ENCODE data around the gene PAPSS1. TPM values are rescaled to one million over a fixed set of nuclear protein-coding genes. Genes with fewer than 3 reads are reported as not detected.
"Not testable (repeated sequence)": the region's sequence is repeated elsewhere in the genome, so short reads cannot be mapped to it uniquely, and the experiment has no call there.

PAPSS1 gene
- polyA plus RNA-seq, 1 experiment: 95.5 TPM

DNA sequence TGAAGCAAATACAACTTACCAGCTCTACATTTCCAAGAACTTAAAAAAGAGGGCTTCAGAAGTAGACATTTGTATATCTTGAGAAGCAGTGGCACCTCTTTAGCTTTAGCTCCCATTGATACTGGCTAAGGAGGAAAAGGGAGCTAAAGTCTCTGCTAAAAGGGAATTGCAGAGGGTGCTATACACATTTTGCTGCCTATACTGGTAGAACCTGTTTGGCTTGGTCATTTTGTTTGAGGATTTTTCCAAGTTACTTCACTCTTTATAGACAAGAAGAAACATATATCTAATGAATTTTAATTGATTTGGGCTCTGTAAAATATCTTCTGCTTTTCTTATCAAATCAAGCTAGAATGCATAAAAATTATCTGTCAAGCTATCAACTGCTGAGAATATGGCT lies 11.8 kb downstream of the PAPSS1 start:
- Histone ChIP-seq H3K27ac (ENCODE audit: low read depth, low read length) (no peak overlapping the region), H3K9me3 (ENCODE audit: control insufficient read depth, insufficient read depth, low read length) (peaks cover 14% of the 10 kb centered on the region), H3K4me3 (ENCODE audit: low read depth, low read length) (no peak overlapping the region), H3K27me3 (ENCODE audit: control insufficient read depth, insufficient read depth, low read length) (no peaks in the 10 kb centered on the region)
- TF ChIP-seq, protein P1, sequence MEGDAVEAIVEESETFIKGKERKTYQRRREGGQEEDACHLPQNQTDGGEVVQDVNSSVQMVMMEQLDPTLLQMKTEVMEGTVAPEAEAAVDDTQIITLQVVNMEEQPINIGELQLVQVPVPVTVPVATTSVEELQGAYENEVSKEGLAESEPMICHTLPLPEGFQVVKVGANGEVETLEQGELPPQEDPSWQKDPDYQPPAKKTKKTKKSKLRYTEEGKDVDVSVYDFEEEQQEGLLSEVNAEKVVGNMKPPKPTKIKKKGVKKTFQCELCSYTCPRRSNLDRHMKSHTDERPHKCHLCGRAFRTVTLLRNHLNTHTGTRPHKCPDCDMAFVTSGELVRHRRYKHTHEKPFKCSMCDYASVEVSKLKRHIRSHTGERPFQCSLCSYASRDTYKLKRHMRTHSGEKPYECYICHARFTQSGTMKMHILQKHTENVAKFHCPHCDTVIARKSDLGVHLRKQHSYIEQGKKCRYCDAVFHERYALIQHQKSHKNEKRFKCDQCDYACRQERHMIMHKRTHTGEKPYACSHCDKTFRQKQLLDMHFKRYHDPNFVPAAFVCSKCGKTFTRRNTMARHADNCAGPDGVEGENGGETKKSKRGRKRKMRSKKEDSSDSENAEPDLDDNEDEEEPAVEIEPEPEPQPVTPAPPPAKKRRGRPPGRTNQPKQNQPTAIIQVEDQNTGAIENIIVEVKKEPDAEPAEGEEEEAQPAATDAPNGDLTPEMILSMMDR (IDR thresholded peaks at IDR 0.05; ENCODE audit: low read depth, low read length): no peak
- ChIA-PET POLR2A (no interaction called here), CTCF (no interaction called here)
- DNase-seq (ENCODE audit: low read depth, low spot score): no peak

DNA sequence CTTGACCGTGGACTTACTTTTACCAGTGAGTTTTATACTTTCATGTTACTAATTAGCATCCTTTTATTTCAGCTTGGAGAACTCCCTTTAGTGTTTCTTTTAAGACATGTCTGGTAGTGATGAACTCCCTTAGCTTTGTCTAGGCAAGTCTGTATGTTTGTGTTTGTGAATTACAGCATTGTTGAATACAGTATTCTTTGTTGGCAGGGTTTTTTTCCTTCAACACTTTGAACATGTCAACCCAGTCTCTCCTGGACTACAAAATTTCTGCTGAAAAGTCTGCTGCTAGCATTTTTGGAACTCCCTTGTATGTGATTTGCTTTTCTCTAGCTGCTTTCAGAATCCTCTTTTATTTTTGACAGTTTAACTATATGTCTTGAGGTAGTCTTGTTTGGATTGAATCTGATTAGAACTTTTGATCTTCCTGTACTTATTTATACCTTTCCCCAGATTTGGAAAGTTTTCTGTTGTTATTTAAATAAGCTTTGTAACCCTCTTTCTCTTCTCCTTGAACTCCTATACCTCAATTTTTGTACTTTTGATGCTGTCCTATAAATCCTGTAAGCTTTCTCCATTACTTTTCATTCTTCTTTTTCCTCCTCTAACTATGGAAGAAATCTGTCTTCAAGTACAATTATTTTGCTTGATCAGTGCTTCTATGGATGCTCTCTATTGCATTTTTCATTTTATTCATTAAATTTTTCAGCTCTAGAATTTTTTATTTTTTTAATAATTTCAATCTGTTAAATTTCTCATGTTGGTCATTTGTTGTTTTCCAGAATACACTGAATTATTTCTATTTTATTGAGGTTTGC lies 14.1 kb downstream of the PAPSS1 start:
- ChIA-PET POLR2A (no interaction called here), CTCF (interaction anchor here (0.8 kb wide), 1 partner anchor 31 kb away, joined by 3 read pairs; no protein-coding TSS in a partner anchor)
- DNase-seq (ENCODE audit: low read depth, low spot score): no peak
- no peak overlapping the region for H3K27ac ChIP-seq (ENCODE audit: low read depth, low read length)
- H3K9me3 ChIP-seq (ENCODE audit: control insufficient read depth, insufficient read depth, low read length): peaks cover 14% of the 10 kb centered on the region
- TF ChIP-seq, protein P1 (IDR thresholded peaks at IDR 0.05; ENCODE audit: low read depth, low read length): no peak
- no peak overlapping the region for H3K4me3 ChIP-seq (ENCODE audit: low read depth, low read length)
- H3K27me3 ChIP-seq (ENCODE audit: control insufficient read depth, insufficient read depth, low read length): no peaks in the 10 kb centered on the region

DNA sequence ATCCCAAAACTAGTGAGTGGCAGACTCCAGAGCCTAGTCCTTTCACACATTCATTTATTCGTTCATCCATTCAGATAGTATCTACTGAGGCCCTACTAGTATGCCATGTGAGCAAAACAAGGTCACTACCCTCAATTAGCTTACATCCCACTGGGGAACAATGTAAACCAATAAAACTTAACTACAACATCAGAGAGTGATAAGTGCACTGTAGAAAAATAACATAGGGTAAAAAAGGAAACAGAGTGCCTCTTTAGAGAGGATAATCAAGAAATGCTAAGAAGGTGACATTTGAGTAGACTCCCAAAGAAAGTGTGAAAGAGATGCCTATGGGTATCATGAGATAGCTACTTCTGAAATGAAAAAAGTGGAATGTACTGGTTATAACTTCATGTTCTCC lies 18.5 kb downstream of the PAPSS1 start:
- POLR2A ChIA-PET: no interaction called here
- CTCF ChIA-PET: interaction anchor here (1.2 kb wide), 1 partner anchor 33 kb away, joined by 3 read pairs; no protein-coding TSS in a partner anchor
- TF ChIP-seq, protein P1 (IDR thresholded peaks at IDR 0.05; ENCODE audit: low read depth, low read length): no peak
- no peak for DNase-seq (ENCODE audit: low read depth, low spot score)
- no peak overlapping the region for H3K4me3 ChIP-seq (ENCODE audit: low read depth, low read length)
- H3K27me3 ChIP-seq (ENCODE audit: control insufficient read depth, insufficient read depth, low read length): no peaks in the 10 kb centered on the region
- H3K9me3 ChIP-seq (ENCODE audit: control insufficient read depth, insufficient read depth, low read length): peaks cover 5% of the 10 kb centered on the region
- no peak overlapping the region for H3K27ac ChIP-seq (ENCODE audit: low read depth, low read length)

DNA sequence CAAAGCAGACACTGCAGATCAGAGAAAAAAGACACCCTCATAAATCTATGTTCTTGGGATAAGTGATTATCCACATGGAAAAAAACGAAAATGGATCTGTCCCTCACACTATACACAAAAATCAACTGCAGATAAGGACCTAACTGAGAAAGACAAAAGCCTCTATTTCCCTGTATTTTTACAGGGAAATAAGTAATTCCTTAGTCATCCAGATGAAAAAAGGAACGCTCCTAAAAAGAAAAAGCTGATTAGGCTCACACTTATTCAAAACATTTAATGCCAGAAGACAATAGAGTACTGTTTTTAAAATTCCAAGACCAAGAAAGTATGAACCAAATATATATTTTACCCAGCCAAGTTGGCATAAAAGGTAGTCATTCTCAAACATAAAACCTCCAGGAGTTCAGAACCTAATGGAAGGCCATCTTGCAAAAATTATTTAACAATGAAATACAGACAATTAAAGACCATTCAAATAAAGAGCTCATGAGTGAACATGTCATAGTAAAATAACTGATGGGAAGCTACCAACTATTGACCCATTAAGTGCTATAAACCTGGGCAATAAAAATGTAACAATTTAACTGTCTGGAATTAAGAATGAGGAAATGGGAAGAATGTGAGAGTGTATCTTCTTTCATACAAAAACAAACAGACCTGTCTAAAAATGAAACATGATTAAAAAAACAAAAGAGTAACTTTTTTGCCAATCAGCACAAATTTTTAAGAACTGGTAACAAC lies 20.4 kb downstream of the PAPSS1 start:
- no peak for DNase-seq (ENCODE audit: low read depth, low spot score)
- Histone ChIP-seq H3K27me3 (ENCODE audit: control insufficient read depth, insufficient read depth, low read length) (no peaks in the 10 kb centered on the region), H3K9me3 (ENCODE audit: control insufficient read depth, insufficient read depth, low read length) (no peaks in the 10 kb centered on the region), H3K27ac (ENCODE audit: low read depth, low read length) (no peak overlapping the region), H3K4me3 (ENCODE audit: low read depth, low read length) (no peak overlapping the region)
- ChIA-PET POLR2A (interaction anchor here (0.8 kb wide), 1 partner anchor 20 kb away, joined by 3 read pairs; the partner anchor contains the start of gene PAPSS1), CTCF (interaction anchor here (0.6 kb wide), 1 partner anchor 38 kb away, joined by 3 read pairs; no protein-coding TSS in a partner anchor)
- TF ChIP-seq, protein P1 (IDR thresholded peaks at IDR 0.05; ENCODE audit: low read depth, low read length): no peak

DNA sequence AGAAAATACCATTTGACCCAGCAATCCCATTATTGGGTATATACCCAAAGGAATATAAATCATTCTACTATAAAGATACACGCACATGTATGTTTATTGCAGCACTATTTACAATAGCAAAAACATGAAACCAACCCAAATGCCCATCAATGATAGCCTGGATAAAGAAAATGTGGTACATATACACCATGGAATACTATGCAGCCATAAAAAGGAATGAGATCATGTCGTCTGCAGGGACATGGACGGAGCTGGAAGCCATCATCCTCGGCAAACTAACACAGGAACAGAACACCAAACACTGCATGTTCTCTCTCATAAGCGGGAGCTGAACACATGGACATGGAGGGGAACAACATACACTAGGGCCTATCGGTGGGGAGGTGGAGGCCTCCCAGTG lies 23.8 kb downstream of the PAPSS1 start:
- H3K27ac ChIP-seq (ENCODE audit: low read depth, low read length); DNase-seq (ENCODE audit: low read depth, low spot score); H3K4me3 ChIP-seq (ENCODE audit: low read depth, low read length); H3K9me3 ChIP-seq (ENCODE audit: control insufficient read depth, insufficient read depth, low read length); POLR2A ChIA-PET; H3K27me3 ChIP-seq (ENCODE audit: control insufficient read depth, insufficient read depth, low read length): not testable (repeated sequence)
- CTCF ChIA-PET: interaction anchor here (0.6 kb wide), 1 partner anchor 61 kb away, joined by 3 read pairs; no protein-coding TSS in a partner anchor
